SK-N-MC (cell line): ENCODE data around the gene TUBA8.
"Not testable (repeated sequence)": the region's sequence is repeated elsewhere in the genome, so short reads cannot be mapped to it uniquely, and the experiment has no call there.

ENCODE experiments used
- EZH2 ChIP-seq: fragments of 200-600 bp; sonication (generic); IDR thresholded peaks from one replicate; pipeline ENCODE4 v1.6.1; 2017; ENCODE audit warnings: antibody characterized with exemption
- FOXP2 ChIP-seq: optimal IDR thresholded peaks from 2 replicates; pipeline ENCODE3; 2011; ENCODE audit warnings: mild to moderate bottlenecking, moderate library complexity; ENCODE audit not compliant: insufficient read depth; ENCODE audit errors: extremely low read length, control extremely low read depth
- POLR2AphosphoS5 ChIP-seq: IDR thresholded peaks from 2 replicates; pipeline ENCODE4 v1.6.1; 2012; ENCODE audit warnings: mild to moderate bottlenecking, low read depth, low read length, borderline replicate concordance

GRCh38 chr22:18164584-18164983 lies 54.0 kb downstream of the TUBA8 start:
- not testable (repeated sequence) for TF ChIP-seq EZH2, POLR2AphosphoS5, FOXP2
